IMR-90 (cell line): Measurements from ENCODE around the gene MALRD1. TPM values are rescaled to one million over a fixed set of nuclear protein-coding genes. Genes with fewer than 3 reads are reported as not detected.
"Not testable (repeated sequence)": the region's sequence is repeated elsewhere in the genome, so short reads cannot be mapped to it uniquely, and the experiment has no call there.

ENCODE experiments used
- ATAC-seq: fragments of 200-7000 bp; cut with Tn5 transposase; 2 replicates; pipeline ENCODE4 v1.9.1; 2020; ENCODE audit warnings: low read depth, mild to moderate bottlenecking, moderate library complexity
- BruUV-seq: library from RNA; stranded (reverse); fragments of 400-500 nt; replicated peaks from 2 replicates; lab custom pipeline; 2021; lab: Mats Ljungman, UMichigan
- CTCF ChIA-PET: fragments of 300-600 bp; formaldehyde crosslinking; extraction: SDS; loops from one replicate; lab custom pipeline; 2021; ENCODE audit warnings: antibody characterized with exemption; lab: Yijun Ruan, JAX
- POLR2A ChIA-PET: fragments of 300-600 bp; sonication (Branson Sonifier 250); formaldehyde crosslinking; loops from one replicate; lab custom pipeline; 2022; ENCODE audit warnings: antibody characterized with exemption; ENCODE audit not compliant: unreplicated experiment; lab: Charles Lee
- DNase-seq: peaks from one replicate; pipeline ENCODE4 v3.0.0; 2013
- H2AFZ ChIP-seq: replicated peaks from 2 replicates; pipeline ENCODE3; 2013; ENCODE audit warnings: low read length, mild to moderate bottlenecking; ENCODE audit not compliant: poor library complexity
- H2AK5ac ChIP-seq: 2 replicates; pipeline ENCODE4 v1.6.1; 2013; ENCODE audit warnings: low read depth, low read length, inconsistent platforms
- H2AK9ac ChIP-seq: replicated peaks from 2 replicates; pipeline ENCODE3; 2013; ENCODE audit warnings: mild to moderate bottlenecking, low read depth, low read length, moderate library complexity; ENCODE audit not compliant: poor library complexity
- H2BK120ac ChIP-seq: 2 replicates; pipeline ENCODE4 v1.6.1; 2013; ENCODE audit warnings: low read depth, low read length, inconsistent platforms
- H2BK15ac ChIP-seq: 3 replicates; pipeline ENCODE4 v1.6.1; 2013; ENCODE audit warnings: low read depth, low read length, inconsistent platforms
- H2BK20ac ChIP-seq: 2 replicates; pipeline ENCODE4 v1.6.1; 2013; ENCODE audit warnings: low read depth, mild to moderate bottlenecking, inconsistent platforms, low read length, moderate library complexity
- H2BK5ac ChIP-seq: 2 replicates; pipeline ENCODE4 v1.6.1; 2013; ENCODE audit warnings: mild to moderate bottlenecking, low read depth, low read length, inconsistent platforms; ENCODE audit not compliant: poor library complexity, severe bottlenecking
- H3K14ac ChIP-seq: replicated peaks from 2 replicates; pipeline ENCODE4 v1.6.1; 2013; ENCODE audit warnings: low read depth, low read length, inconsistent platforms
- H3K18ac ChIP-seq: 2 replicates; pipeline ENCODE4 v1.6.1; 2013; ENCODE audit warnings: low read depth, low read length, control low read depth
- H3K23ac ChIP-seq: 2 replicates; pipeline ENCODE4 v1.6.1; 2013; ENCODE audit warnings: low read depth, low read length, inconsistent platforms
- H3K27ac ChIP-seq: 2 replicates; pipeline ENCODE4 v1.5.1; 2013; ENCODE audit warnings: mild to moderate bottlenecking, control low read depth, low read length; ENCODE audit not compliant: insufficient read depth
- H3K27me3 ChIP-seq: 2 replicates; pipeline ENCODE4 v1.6.1; 2013; ENCODE audit warnings: low read length; ENCODE audit not compliant: control insufficient read depth, insufficient read depth
- H3K36me3 ChIP-seq: 2 replicates; pipeline ENCODE4 v1.6.1; 2013; ENCODE audit warnings: low read length, mixed read lengths; ENCODE audit not compliant: control insufficient read depth, insufficient read depth
- H3K4ac ChIP-seq: 2 replicates; pipeline ENCODE4 v1.6.1; 2013; ENCODE audit warnings: low read depth, low read length, inconsistent platforms
- H3K4me1 ChIP-seq: 2 replicates; pipeline ENCODE4 v1.6.1; 2013; ENCODE audit warnings: low read length, mixed read lengths; ENCODE audit not compliant: control insufficient read depth, insufficient read depth
- H3K4me2 ChIP-seq: 2 replicates; pipeline ENCODE4 v1.6.1; 2013; ENCODE audit warnings: low read depth, mild to moderate bottlenecking, control low read depth, low read length, moderate library complexity
- H3K4me3 ChIP-seq: 2 replicates; pipeline ENCODE4 v1.5.1; 2013; ENCODE audit warnings: low read depth, mild to moderate bottlenecking, control low read depth, low read length, moderate library complexity; ENCODE audit not compliant: insufficient read depth
- H3K56ac ChIP-seq: 2 replicates; pipeline ENCODE4 v1.6.1; 2013; ENCODE audit warnings: low read length, inconsistent platforms; ENCODE audit not compliant: insufficient read depth; ENCODE audit errors: extremely low read depth
- H3K79me1 ChIP-seq, 2 experiments: 2 replicates each; pipeline ENCODE4 v1.6.1; 2013; ENCODE audit warnings: low read length in 2 of 2, inconsistent platforms in 1 of 2, low read depth in 1 of 2
- H3K9ac ChIP-seq: 2 replicates; pipeline ENCODE4 v1.6.1; 2013; ENCODE audit warnings: low read depth, low read length, control low read depth
- H3K9me1 ChIP-seq: 2 replicates; pipeline ENCODE4 v1.6.1; 2013; ENCODE audit warnings: low read length, inconsistent platforms; ENCODE audit not compliant: insufficient read depth
- H3K9me3 ChIP-seq: 2 replicates; pipeline ENCODE4 v1.6.1; 2013; ENCODE audit warnings: low read length; ENCODE audit not compliant: control insufficient read depth, insufficient read depth
- H4K20me1 ChIP-seq: 2 replicates; pipeline ENCODE4 v1.6.1; 2013; ENCODE audit warnings: low read length, inconsistent platforms; ENCODE audit not compliant: insufficient read depth
- H4K5ac ChIP-seq: 2 replicates; pipeline ENCODE4 v1.6.1; 2013; ENCODE audit warnings: mild to moderate bottlenecking, low read depth, low read length, control low read depth
- H4K8ac ChIP-seq, 2 experiments: 2 replicates each; pipeline ENCODE4 v1.6.1; 2013; ENCODE audit warnings: low read depth in 2 of 2, low read length in 2 of 2, control low read depth in 1 of 2, inconsistent platforms in 1 of 2
- H4K91ac ChIP-seq: 2 replicates; pipeline ENCODE4 v1.6.1; 2013; ENCODE audit warnings: low read depth, low read length, inconsistent platforms; ENCODE audit not compliant: insufficient read depth
- WGBS, 2 experiments: methylation state at CpG; one replicate each; pipeline versions ENCODE4 v1.1.5 to v1.1.7; 2013; ENCODE audit warnings: missing lambda C conversion rate in 2 of 2; ENCODE audit not compliant: insufficient read length in 1 of 2; ENCODE audit errors: extremely low coverage in 2 of 2; 5-methylcytosine and 5-hydroxymethylcytosine counted together
- dilution Hi-C: fragments of 300-500 bp; cut with HindIII; formaldehyde crosslinking; loops from one replicate; pipeline ENCODE4 v1.14.3; 2018; ENCODE audit warnings: low sequenced_read_pairs; ENCODE audit not compliant: unreplicated experiment
- in situ Hi-C: fragments of 300-500 bp; cut with MboI; formaldehyde crosslinking; loops from 3 replicates; pipeline ENCODE4 v1.14.3; 2019; ENCODE audit warnings: low sequenced_read_pairs, inconsistent platforms, mixed read lengths
- intact Hi-C: fragments of 100-400 bp; cut with micrococcal nuclease; formaldehyde crosslinking; loops from 2 replicates; pipeline ENCODE4 v1.10.0; 2022
- polyA plus RNA-seq, 3 experiments: library from polyadenylated mRNA; depleted of rRNA; stranded (reverse); fragments of >200 nt; gene quantifications; 2 replicates each; pipeline ENCODE4 v1.2.3, GENCODE V29; 2012; ENCODE audit warnings: low replicate concordance in 1 of 3
- total RNA-seq: library from RNA; depleted of rRNA; stranded (reverse); fragments of >200 nt; gene quantifications from 2 replicates; pipeline ENCODE4 v1.2.3, GENCODE V29; 2012

MALRD1 gene
- total and polyA plus RNA-seq, 2 of the 4 experiments (the other 2 are of a cell fraction): 0.34 to 1.1 TPM

DNA sequence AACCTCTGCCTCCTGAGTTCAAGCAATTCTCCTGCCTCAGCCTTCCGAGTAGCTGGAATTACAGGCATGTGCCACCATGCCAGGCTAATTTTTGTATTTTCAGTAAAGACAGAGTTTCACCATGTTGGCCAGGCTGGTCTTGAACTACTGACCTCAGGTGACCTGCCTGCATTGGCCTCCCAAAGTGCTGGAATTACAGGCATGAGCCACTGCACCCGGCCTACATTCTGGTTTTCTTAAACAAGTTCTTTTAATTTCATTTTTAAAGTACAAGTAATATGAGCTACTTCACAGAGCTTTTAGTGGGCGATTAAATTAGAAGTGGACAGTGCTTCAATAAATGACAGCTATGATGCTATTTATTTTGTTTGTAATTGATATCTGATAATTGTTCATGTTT, 721.2 kb downstream of the MALRD1 start:
- ATAC-seq, POLR2A ChIA-PET: not testable (repeated sequence)

More for the DNA sequence above, 721.2 kb downstream of the MALRD1 start:
- DNase-seq, H2BK15ac ChIP-seq, H4K91ac ChIP-seq, H2AFZ ChIP-seq, H3K9ac ChIP-seq, H3K4me2 ChIP-seq, H2AK5ac ChIP-seq, H4K5ac ChIP-seq, in situ Hi-C loops, H3K9me3 ChIP-seq, H3K56ac ChIP-seq, H3K4me3 ChIP-seq, H3K18ac ChIP-seq, H2BK20ac ChIP-seq, intact Hi-C loops, H3K27ac ChIP-seq, H3K9me1 ChIP-seq, dilution Hi-C loops, BruUV-seq, H3K23ac ChIP-seq, H2BK5ac ChIP-seq, H4K20me1 ChIP-seq, H2AK9ac ChIP-seq, H3K27me3 ChIP-seq, H3K4me1 ChIP-seq, H2BK120ac ChIP-seq, H4K8ac ChIP-seq, H3K14ac ChIP-seq, H3K36me3 ChIP-seq, H3K79me1 ChIP-seq, H3K4ac ChIP-seq: not testable (repeated sequence)
- CTCF ChIA-PET: interaction anchor here (1.2 kb wide), 1 partner anchor 12 kb away, joined by 3 read pairs; no protein-coding TSS in a partner anchor
- 73% methylated on average over 1 of the region's 3 CpGs; no CpG with 5 or more reads in 1 of the 2 experiments for WGBS, 2 experiments
